ENCODE data around the gene ZBTB12.

Gene ZBTB12

DNA sequence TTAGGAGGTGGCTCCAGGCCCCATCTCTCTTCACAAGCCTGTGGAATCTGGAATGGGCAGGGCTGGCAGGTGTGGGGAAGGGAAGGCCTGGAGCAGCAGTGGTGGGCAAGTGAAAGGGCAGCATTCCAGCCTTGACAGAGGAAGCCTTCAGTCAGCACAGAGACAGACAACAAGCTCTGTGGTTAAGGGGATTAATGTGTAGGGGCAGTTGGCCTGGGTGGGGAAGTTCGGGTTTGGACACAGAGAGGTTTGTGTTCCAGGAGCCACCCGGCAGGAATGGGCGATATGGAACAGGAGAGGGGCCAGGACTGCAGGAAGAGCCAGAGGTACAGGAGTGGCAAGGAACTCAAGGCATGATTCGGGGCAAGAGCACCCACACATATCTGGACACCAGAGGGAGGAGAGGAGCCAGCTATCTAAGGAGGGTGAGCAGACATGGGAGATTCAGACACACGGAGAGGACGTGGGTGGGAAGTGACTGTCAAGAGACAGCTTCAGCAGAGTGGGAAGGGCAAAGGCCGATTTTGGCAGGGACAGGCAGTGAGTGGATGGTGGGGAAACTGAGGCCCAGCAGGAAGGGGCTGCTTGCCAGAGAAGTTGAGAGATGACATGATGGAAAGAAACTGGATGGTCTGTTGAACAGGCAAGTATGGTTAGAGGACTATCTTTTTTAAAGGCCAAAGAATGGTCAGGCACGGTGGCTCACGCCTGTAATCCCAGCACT, 20.6 kb downstream of the ZBTB12 start:
- no peak for DNase-seq (ENCODE audit: low spot score)
- no peak for TF ChIP-seq CTCF (IDR thresholded peaks at IDR 0.05; ENCODE audit: extremely low read depth, insufficient read depth, missing control alignments)
- in situ Hi-C loops (cut with MboI; ENCODE audit: low pct_unique_long_range_greater_than_20kb, low sequenced_read_pairs, unreplicated experiment), result no loop called here

DNA sequence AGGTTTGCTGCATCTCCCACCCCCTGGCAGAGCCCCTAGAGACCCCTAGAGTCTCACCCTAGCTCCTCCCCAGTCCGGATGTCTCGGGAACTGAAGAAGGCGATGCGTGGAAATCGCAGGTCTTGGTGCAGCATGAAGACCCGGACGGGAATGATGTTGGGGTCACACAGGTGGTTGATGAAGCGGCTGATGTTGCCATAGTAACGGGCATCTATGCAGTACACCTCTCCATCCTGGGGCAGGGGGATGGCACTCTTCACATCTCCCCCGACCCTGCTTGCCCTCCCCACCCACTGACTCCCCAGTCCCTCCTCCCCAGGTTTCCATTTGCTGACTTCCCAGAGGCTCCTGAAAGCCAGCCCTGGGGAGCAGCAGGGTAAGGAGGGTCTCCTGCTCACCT, 21.3 kb downstream of the ZBTB12 start:
- DNase-seq (ENCODE audit: low spot score), result no peak
- in situ Hi-C loops (cut with MboI; ENCODE audit: low pct_unique_long_range_greater_than_20kb, low sequenced_read_pairs, unreplicated experiment), result no loop called here
- TF ChIP-seq CTCF (IDR thresholded peaks at IDR 0.05; ENCODE audit: extremely low read depth, insufficient read depth, missing control alignments), result no peak

- TF ChIP-seq CTCF (IDR thresholded peaks at IDR 0.05; ENCODE audit: extremely low read depth, insufficient read depth, missing control alignments), result no peak
- in situ Hi-C loops (cut with MboI; ENCODE audit: low pct_unique_long_range_greater_than_20kb, low sequenced_read_pairs, unreplicated experiment), result no loop called here
- DNase-seq (ENCODE audit: low spot score), result no peak
These were observed 22.0 kb downstream of the ZBTB12 start for GRCh38 chr6:31879901-31880300.

DNA sequence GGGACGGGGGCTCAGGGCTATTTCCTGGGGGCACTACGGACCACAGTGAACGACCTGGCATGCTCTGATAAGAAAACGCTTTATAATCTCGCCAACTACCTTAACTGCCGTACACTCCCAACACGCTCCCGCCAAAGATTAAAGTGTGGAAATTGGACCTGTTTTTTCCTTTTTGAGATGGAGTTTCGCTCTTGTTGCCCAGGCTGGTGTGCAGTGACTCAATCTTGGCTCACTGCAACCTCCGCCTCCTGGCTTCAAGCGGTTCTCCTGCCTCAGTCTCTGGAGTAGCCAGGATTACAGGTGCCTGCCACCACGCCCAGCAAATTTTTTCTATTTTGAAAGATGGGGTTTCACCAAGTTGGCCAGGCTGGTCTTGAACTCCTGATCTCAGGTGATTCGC, 22.7 kb downstream of the ZBTB12 start:
- in situ Hi-C loops (cut with MboI; ENCODE audit: low pct_unique_long_range_greater_than_20kb, low sequenced_read_pairs, unreplicated experiment), result no loop called here
- no peak for DNase-seq (ENCODE audit: low spot score)
- no peak for TF ChIP-seq CTCF (IDR thresholded peaks at IDR 0.05; ENCODE audit: extremely low read depth, insufficient read depth, missing control alignments)

DNA sequence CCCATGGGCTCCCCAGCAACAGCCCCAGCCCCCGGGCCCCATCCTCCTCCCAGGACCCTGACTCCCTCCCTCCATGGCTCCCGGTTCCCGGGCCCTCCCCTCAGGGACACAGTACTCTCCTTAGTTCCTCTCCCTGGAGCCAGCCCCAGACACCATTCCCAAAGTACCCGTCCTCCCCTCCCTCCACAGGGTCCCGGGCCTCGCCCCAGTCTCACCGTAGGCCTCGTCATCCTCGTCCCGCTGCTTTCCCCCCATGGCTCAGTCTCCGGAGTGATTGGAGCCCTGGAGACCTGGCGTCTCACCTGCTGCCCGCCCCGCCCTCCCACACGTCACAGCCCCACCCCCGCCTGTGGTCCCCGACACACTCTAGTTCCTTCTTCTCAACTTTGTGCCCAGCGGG, 23.2 kb downstream of the ZBTB12 start, which contains the start of gene SLC44A4:
TSS of gene SLC44A4 (minus strand) at position 272 of the 400 bp plus-strand sequence. CDS start at position 255, 17 bp downstream.
- TF ChIP-seq CTCF (IDR thresholded peaks at IDR 0.05; ENCODE audit: extremely low read depth, insufficient read depth, missing control alignments), result no peak
- DNase-seq (ENCODE audit: low spot score), result no peak
- in situ Hi-C loops (cut with MboI; ENCODE audit: low pct_unique_long_range_greater_than_20kb, low sequenced_read_pairs, unreplicated experiment), result no loop called here

DNA sequence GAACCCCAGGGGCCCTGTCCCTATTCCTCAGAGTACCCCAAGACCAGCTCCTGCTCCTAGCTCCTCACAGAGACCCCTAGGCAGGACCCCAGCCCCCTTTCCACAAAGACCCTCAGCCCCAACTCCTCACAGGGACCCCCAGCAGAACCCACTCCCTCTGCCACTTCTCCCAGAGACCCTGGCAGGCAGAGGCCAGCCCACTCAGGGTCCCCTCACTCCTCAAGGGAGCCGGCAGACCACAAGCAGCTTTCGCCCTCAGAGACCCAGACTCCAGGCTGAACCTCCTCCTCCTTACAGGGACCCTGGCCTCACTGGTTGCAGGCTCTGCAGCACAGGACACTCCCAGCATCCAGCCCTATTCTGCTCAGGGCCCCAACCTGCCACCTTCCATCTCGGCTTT, 23.7 kb downstream of the ZBTB12 start:
- in situ Hi-C loops (cut with MboI; ENCODE audit: low pct_unique_long_range_greater_than_20kb, low sequenced_read_pairs, unreplicated experiment), result no loop called here
- DNase-seq (ENCODE audit: low spot score), result no peak
- TF ChIP-seq CTCF (IDR thresholded peaks at IDR 0.05; ENCODE audit: extremely low read depth, insufficient read depth, missing control alignments), result no peak
